ENCODE measurements around the gene NEK1. TPM values are rescaled to one million over a fixed set of nuclear protein-coding genes. Genes with fewer than 3 reads are reported as not detected.

NEK1 gene
- total RNA-seq, 1 experiment from 2014 or later, result 8.7 TPM

GRCh38 chr4:169418846-169419245 is 193.5 kb downstream of the NEK1 start:
- TF ChIP-seq CTCF (IDR thresholded peaks at IDR 0.05; ENCODE audit: insufficient read depth in 1 of 2, low read depth in 1 of 2, low read length in 1 of 2, severe bottlenecking in 1 of 2, unreplicated experiment in 1 of 2), result no peak
- H3K4me1 Mint-ChIP-seq (ENCODE audit: low read depth, unreplicated experiment), result no peaks in the 10 kb centered on the region
- no peak for DNase-seq
- ChIA-PET CTCF (no interaction called here), POLR2A (no interaction called here)
- Histone ChIP-seq H3K4me1 (no peaks in the 10 kb centered on the region), H3K4me3 (ENCODE audit: low read depth, low read length) (no peak overlapping the region), H3K9me3 (no peaks in the 10 kb centered on the region), H3K36me3 (ENCODE audit: control insufficient read depth, insufficient read depth, low read length) (no peaks in the 10 kb centered on the region), H3K27me3 (replicated peaks; ENCODE audit: control insufficient read depth, insufficient read depth, low read length) (no peaks in the 10 kb centered on the region)
- H3K9me3 Mint-ChIP-seq (ENCODE audit: unreplicated experiment), result no peaks in the 10 kb centered on the region
- H3K27ac Mint-ChIP-seq (ENCODE audit: unreplicated experiment), result no peak overlapping the region
- H3K36me3 Mint-ChIP-seq (ENCODE audit: insufficient read depth, unreplicated experiment), result no peaks in the 10 kb centered on the region
- intact Hi-C loops (cut with micrococcal nuclease; ENCODE audit: unreplicated experiment), result no loop called here
- BruUV-seq (replicated peaks), result no TSS peak
- no peak overlapping the region for H3K4me3 Mint-ChIP-seq (ENCODE audit: unreplicated experiment)
- no peaks in the 10 kb centered on the region for H3K27me3 Mint-ChIP-seq (ENCODE audit: insufficient read depth, unreplicated experiment)

GRCh38 chr4:169417629-169418282 is 194.6 kb downstream of the NEK1 start:
- POLR2A ChIA-PET, result no interaction called here
- CTCF ChIA-PET, result no interaction called here
- H3K9me3 ChIP-seq, result no peaks in the 10 kb centered on the region
- H3K4me1 Mint-ChIP-seq (ENCODE audit: low read depth, unreplicated experiment), result no peaks in the 10 kb centered on the region
- H3K9me3 Mint-ChIP-seq (ENCODE audit: unreplicated experiment), result no peaks in the 10 kb centered on the region
- H3K36me3 ChIP-seq (ENCODE audit: control insufficient read depth, insufficient read depth, low read length), result no peaks in the 10 kb centered on the region
- no peaks in the 10 kb centered on the region for H3K27me3 Mint-ChIP-seq (ENCODE audit: insufficient read depth, unreplicated experiment)
- H3K4me1 ChIP-seq, result no peaks in the 10 kb centered on the region
- no peak overlapping the region for H3K4me3 Mint-ChIP-seq (ENCODE audit: unreplicated experiment)
- no peaks in the 10 kb centered on the region for H3K36me3 Mint-ChIP-seq (ENCODE audit: insufficient read depth, unreplicated experiment)
- no peak overlapping the region for H3K4me3 ChIP-seq (ENCODE audit: low read depth, low read length)
- TF ChIP-seq CTCF (IDR thresholded peaks at IDR 0.05; ENCODE audit: insufficient read depth in 1 of 2, low read depth in 1 of 2, low read length in 1 of 2, severe bottlenecking in 1 of 2, unreplicated experiment in 1 of 2), result no peak
- no peaks in the 10 kb centered on the region for H3K27me3 ChIP-seq (replicated peaks; ENCODE audit: control insufficient read depth, insufficient read depth, low read length)
- H3K27ac Mint-ChIP-seq (ENCODE audit: unreplicated experiment), result no peak overlapping the region
- no TSS peak for BruUV-seq (replicated peaks)
- DNase-seq, result no peak
- intact Hi-C loops (cut with micrococcal nuclease; ENCODE audit: unreplicated experiment), result no loop called here

- H3K27ac Mint-ChIP-seq (ENCODE audit: unreplicated experiment), result no peak overlapping the region
- intact Hi-C loops (cut with micrococcal nuclease; ENCODE audit: unreplicated experiment), result no loop called here
Measured at GRCh38 chr4:169416997-169417396, 195.4 kb downstream of the NEK1 start.

More at GRCh38 chr4:169416997-169417396, 195.4 kb downstream of the NEK1 start:
- Histone ChIP-seq H3K36me3 (ENCODE audit: control insufficient read depth, insufficient read depth, low read length) (no peaks in the 10 kb centered on the region), H3K27me3 (replicated peaks; ENCODE audit: control insufficient read depth, insufficient read depth, low read length) (no peaks in the 10 kb centered on the region), H3K4me1 (0 out of 2 replicates have a peak, but pooled peaks cover 5% of the 10 kb centered on the region), H3K9me3 (no peaks in the 10 kb centered on the region), H3K4me3 (ENCODE audit: low read depth, low read length) (no peak overlapping the region)
- no peak for DNase-seq
- Mint-ChIP-seq H3K36me3 (ENCODE audit: insufficient read depth, unreplicated experiment) (no peaks in the 10 kb centered on the region), H3K4me3 (ENCODE audit: unreplicated experiment) (no peak overlapping the region), H3K4me1 (ENCODE audit: low read depth, unreplicated experiment) (no peaks in the 10 kb centered on the region), H3K9me3 (ENCODE audit: unreplicated experiment) (no peaks in the 10 kb centered on the region), H3K27me3 (ENCODE audit: insufficient read depth, unreplicated experiment) (no peaks in the 10 kb centered on the region)
- CTCF ChIA-PET, result no interaction called here
- POLR2A ChIA-PET, result no interaction called here
- BruUV-seq (replicated peaks), result no TSS peak
- no peak for TF ChIP-seq CTCF (IDR thresholded peaks at IDR 0.05; ENCODE audit: insufficient read depth in 1 of 2, low read depth in 1 of 2, low read length in 1 of 2, severe bottlenecking in 1 of 2, unreplicated experiment in 1 of 2)
